NCI-H2196 treated with DMSO at 0.1 percent for 48 hours (cell line): ENCODE results near the gene HDAC4.

Experiments used
- DNase-seq: peaks from one replicate; lab custom pipeline; 2025; ENCODE audit not compliant: unreplicated experiment; lab: John Stamatoyannopoulos, UW

HDAC4 gene

GRCh38 chr2:239329972-239330572 is 70.7 kb downstream of the HDAC4 start:
- DNase-seq, result no peak

DNA sequence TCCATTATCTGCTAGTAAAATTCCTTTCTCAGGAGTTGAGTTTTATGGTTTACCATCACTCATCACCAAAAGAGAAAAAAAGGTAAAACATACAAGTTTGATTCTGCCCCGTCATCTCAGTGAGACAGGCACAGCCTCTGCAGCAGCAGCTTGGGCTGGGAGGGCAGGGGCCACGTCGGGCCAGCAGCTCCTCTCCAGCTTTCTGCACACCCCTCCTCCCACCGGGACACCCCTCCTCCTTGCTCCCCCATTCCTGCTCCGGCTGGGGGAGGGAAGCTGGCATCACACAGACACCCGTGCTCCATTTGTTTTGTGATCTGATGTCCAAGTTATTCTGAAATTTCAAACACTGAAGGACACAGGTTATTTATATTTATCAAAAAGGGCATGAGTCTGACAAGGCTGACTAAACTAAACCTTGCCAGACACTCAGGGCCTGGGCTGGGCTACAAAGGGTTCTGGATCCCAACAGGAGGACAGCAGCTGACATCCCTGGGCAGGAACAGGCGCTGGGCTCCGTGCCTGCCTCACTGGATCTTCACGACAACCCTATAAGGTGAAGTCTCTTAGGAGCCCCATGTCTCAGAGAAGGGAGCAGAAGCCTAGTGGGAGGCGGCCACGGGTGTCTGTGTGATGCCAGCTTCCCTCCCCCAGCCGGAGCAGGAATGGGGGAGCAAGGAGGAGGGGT is 71.4 kb downstream of the HDAC4 start:
- DNase-seq, result no peak

- no peak for DNase-seq
These were observed 72.2 kb downstream of the HDAC4 start for GRCh38 chr2:239328351-239329191.

DNA sequence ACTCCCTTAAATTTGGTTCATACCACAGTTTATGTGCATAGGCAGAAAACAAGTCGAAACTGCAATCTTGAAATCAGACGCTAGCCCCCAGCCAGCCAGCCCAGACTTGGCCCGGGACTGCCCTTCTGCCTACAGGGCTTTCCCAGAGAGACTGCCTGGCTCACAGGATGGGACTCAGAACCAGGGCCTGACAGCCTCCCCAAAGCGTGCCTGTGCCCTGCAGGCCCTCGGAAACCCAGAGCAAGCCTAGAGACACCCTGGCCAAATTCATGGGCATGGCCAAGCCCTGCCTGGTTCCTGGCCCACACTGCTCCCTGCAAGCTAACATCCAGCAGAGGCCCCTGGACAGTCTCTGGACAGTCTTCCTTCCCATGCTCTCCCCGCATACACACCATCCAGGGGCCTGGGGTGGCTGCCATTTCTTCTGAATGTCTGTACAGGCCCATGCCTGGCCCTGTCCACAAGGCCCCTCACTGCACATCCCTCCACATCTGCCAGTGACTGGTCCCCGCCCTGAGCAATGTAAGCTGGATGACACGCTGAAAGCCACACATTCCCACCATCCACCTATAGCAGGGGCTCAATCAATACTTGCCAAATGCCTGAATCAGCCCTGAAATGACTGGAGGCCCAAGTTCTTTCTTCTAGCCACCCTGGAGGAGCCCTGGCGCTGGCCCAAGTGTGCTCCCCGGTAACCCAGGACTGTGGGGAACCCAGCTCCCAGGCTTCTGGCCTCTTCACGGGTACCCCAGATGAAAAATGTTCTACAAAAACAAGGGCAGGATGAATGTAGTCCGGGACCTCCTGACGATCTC is 73.1 kb downstream of the HDAC4 start:
- DNase-seq, result no peak

- DNase-seq, result no peak
These were observed 73.8 kb downstream of the HDAC4 start for GRCh38 chr2:239326831-239327535.

DNA sequence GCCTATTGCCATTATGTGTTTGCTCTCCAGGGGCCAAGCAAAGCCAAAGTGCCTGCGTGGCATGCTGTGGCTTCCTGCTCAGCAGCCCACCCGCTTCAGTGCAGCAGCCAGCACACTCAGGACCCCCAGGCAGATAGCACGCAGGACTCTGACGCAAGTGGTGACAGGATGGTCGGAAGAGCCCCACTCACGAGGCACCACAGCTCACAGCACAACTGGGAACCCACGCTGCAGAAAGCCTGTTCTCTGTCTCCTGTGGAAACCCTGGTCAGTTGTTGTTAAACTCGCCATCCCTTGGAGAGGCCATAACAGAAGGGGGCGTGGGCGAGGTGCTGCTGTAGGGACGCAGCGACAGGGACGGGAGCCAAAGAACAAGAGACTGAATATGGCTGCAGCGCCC is 76.4 kb downstream of the HDAC4 start:
- no peak for DNase-seq

DNA sequence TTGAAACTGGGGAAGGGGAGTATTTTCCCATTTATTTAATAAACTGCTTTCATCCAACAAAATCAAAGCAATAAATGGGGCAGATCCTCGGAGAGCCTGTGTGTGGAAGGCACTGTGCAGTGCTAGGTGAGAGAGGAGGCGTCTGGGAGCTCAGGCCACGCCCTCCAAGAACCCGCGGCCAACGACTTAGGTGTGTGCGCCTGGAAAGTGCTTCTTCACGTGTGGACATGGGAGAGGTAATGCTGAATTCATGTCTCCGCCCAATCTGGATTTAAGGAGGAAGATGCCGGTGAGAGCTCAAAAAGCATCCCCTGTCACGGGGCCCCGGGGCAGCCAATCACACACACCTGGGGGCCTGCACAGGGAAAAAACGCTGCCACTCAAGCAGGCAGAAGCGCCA is 77.4 kb downstream of the HDAC4 start:
- no peak for DNase-seq

DNA sequence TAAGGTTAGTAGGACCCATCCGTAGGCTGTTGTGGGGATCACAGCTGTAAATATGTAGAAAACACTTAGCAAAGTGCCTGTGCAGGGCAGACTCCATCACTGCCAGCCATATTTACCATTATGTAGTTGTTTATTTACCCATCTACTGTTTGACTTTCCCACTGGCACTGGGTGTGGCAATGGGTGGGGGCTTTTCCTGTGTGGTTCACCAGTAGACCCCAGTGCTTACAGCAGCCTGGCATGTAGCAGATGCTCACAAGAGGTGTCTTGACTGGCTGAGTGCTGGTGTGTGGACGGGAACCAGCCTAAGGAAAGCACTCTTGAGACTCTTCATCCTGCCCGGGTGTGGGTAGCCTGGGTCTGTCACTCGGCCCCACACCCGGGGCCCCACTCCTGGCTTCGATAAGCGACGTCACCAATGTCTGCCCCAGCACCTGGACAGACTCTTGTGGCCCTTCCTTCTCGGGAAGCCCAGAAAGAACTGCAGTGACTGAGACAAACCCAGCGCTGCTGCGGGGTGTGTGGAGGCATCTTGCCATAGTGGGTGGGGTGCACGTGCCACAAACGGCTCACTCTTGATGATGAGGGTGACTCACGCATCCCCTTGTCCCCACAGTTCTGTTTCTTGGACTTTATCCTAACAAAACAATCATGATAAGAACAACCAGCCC is 78.3 kb downstream of the HDAC4 start:
- no peak for DNase-seq

GRCh38 chr2:239321596-239322415 is 79.0 kb downstream of the HDAC4 start:
- no peak for DNase-seq

DNA sequence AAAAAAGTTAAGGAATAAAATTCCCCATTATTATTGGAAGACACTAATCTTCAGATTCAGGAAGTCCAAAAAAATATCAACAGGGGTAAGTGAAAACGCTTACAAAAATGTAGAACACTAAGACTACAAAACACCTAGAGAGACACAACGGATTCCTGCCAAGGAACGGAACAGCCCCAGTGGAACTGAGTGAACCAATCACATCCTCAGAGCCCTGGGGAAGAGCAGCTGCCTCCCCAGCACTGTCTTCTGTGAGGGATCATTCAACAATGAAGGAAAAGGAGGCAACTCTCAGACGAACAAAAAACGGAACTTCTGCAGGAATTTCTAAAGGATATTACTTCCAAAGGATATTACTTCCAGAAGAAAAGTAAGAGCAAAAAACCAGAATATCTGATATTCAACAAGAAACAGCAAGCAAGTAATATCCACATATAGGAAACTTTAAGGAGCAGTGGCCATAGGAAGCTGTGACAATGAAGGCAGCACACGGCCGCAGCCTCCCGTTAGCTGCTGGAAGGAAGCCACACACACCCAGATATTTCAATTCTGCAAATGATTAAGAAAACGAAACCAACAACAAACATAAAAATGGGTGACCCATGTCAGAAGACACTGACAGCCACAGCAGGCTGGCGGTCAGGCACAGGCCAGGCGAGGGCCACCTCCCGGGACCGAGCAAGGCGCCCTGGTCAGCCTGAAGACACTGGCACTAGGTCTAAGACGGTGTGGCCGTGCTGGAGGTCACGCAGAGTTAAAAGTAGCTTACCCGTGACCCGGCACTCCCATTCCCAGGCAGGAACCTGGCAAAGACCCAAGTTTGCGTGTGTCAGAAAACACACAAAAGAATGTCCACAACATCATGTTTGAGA is 81.8 kb downstream of the HDAC4 start:
- no peak for DNase-seq

DNA sequence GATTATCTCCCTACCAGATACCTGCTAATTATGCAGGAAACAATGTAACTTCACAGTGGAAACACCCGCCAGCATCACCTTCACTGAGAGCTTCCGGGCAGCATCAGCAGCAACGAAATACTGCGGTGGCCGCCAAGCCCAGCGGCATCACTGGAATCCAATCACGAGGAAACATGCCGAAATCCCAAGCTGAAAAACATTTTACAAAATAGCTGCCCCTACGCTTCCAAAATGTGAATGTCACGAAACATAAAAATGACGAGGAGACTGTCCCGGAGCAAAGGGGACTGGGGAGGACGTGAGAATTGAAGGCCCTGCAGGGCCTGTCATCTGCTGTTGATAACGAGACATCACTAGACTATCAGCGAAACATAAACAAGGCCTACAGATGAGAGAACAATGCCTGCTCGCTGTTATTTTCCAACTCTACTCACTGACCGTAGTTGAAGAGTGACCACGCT is 82.6 kb downstream of the HDAC4 start:
- DNase-seq, result no peak

DNA sequence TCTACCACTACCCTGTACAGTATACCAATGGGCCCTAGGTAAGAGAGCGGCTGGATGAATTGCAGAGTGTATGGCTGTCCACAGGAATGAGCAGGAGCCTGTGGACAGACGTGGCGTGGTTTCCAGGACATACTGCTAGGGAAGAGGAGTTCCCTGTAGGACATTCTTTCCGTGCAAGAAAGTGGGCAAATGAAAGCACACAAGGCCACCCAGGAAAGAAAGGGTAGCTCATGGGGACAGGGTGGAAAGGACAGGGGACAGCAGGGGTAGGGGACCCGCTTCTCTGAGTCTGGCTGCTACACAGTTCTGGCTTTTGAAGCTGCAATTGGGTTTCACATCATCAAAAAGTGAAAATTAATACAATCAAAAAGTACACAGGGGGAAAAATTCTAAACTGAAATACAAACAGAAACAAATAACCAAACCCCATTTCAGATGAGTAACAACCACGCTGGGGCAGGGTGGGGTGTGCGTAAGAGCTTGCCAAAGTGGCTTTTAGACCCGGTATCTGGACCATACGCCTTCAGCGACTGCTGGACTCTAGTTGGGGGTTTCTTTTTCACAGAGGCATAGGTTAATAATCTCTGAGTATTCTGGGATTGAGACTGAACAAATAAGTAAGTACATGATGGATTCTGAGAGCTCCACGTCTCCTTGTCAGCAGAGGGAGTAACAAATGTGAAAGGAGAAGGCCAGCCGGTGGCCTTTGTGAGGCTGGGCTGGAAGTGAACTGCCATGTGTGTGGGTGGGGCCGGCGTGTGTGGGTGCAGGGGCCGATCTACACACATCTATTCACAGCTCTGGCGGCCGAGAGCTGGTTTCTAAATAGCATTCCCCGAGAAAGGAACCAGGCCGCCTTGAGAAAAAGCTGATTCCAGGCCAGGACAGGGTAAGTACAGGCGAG is 84.0 kb downstream of the HDAC4 start:
- DNase-seq, result no peak

GRCh38 chr2:239315308-239315707 is 85.5 kb downstream of the HDAC4 start:
- DNase-seq, result no peak

DNA sequence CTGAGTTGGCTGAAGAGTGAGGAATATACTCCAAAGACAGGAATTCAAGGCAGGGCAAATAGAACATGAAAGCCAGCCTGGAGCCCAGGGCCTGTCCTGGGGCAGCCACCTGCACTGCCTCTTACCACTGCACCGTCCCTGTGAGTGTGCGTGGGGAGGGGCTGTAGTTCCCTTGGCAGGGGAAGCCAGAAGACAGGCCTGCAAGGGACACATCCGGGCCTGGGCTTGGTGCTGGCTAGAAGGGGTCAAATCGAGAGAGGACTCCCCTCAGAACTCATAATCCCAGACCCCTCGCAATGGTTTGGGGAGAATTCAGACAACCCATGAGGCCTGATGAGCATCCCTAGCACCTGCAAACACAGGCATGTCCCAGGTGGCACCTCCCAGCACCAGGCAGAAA is 87.0 kb downstream of the HDAC4 start:
- DNase-seq, result no peak

GRCh38 chr2:239312741-239313667 is 87.8 kb downstream of the HDAC4 start:
- DNase-seq, result no peak

DNA sequence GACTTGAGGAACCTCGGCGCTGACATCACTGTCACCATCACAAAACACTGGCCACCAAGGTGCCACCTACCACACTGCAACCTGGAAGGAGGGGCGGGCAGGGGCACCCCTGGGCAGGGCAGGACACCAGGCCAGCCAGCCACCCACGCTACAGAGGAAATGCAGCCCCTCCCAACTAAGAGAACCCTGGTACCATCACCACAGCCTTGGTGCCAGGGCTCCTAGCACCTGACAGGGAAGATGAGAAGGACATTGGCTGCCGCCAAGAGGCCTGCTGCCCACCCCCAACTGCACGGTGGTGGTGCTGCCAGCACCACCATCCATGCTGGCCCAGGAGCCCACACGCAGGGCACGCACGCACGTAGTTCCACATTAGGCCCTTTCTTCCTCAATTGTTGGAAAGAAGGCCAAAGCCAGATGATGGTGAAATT is 88.7 kb downstream of the HDAC4 start:
- DNase-seq, result no peak
